ENCODE measurements around the gene PRM1.

PRM1 gene, protein sequence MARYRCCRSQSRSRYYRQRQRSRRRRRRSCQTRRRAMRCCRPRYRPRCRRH
- 0 reads per million in 2 donors for total RNA-seq

DNA sequence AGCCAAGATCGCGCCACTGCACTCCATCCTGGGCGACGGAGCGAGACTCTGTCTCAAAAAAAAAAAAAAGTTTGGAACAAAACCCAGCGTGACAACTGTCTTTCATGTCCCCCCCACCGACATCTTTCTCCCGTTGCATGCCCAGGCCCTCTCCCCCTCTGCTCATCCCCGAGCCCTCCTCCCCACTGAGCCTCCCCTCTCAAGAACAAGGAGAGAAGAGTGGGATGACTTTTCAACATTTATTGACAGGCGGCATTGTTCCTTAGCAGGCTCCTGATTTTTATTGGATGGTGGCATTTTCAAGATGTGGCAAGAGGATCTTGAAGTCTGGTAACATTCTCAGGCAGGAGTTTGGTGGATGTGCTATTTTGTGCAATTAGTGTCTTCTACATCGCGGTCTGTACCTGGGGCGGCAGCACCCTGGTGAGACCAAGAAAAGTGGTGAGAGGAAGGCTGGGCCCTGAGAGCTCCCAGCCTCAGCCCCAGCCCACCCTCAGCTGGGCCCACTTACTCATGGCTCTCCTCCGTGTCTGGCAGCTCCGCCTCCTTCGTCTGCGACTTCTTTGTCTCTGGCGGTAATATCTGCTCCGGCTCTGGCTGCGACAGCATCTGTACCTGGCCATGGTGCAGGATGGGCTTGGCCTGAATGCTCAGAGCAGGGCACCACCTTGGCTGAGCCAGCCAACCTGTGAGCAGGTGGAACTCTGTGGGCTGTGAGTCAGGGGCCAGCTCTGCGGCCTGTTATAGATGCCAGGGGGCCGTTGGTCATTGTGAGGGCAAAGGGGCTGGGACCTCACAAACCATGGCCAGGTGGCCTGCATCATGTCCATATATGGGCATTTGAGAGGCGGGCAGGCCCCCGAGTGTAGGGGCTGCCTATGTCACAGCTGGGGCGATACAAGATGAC is at the start of gene PRM1:
Gene PRM1 (minus strand): TSS at position 715 of the 907 bp plus-strand sequence. CDS start 92 bp downstream, at position 623.
- no peak for DNase-seq

DNA sequence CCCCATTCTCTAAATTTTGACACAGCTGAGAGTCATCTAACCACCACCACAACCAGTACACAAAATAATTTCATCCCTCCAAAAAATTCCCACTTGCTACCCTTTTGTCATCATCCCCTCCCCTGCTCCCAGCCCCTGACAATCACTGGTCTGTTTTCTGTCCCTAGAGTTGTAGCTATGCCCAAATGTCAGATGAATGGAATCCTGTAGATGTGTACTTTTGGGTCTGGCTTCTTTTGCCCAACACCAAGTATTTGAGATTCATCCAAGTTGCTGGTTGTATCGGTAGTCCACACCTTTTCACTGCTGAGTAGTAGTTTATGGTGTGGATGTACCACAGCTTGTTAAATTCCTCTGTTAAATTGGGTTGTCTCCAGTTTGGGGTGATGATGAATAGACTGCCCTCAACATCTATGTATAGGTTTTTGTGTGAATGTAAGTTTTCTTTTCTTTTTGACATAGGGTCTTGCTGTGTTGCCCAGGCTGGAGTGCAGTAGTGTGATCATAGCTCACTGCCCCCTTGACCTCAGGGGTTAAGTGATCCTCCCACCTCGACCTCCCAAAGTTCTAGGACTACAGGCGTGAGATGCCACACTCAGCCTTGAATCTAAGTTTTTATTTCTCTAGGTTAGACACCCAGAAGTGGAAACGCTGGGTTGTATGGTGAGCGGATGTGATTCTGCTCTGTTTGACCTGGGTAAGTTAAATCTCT is 49.6 kb upstream of the PRM1 start:
- DNase-seq, result no peak

DNA sequence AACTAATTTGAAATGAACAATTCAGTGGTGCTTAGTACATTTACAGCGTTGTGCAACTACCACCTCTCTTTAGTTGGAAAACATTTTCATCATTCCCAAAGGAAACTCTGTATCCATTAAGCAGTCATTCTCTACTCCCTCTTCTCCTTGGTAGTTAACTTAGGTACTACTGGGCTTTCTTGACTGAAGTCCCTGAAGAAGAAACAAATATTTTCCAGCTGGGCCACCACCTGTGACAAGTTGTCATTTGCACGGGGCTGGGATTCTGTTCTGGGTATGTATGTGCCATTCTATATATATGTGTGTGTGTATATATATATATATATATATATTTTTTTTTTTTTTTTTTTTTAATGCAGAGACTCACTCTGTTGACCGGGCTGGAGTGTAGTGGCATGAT is 48.8 kb upstream of the PRM1 start:
- DNase-seq, result no peak

DNA sequence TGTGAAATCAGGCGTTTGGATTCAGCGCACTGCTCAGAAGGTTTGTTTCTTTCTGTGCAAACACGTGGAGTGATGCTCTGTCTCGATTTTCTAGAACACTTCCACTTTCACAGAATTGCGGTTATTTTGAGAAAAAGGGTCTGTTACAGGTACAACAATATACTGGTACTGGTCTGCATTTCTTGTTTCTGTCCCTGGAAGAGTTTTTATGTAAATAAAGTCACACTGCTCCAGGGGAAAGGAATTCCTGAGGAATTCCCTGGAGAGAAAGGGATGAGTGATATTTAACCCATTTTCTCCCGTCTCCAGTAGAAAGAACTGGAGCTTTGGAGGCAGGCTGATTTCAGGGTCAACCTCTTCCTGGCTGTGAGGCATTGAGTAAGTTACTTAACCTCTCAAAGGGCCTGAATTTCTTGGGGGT is 48.0 kb upstream of the PRM1 start:
- DNase-seq, result no peak

DNA sequence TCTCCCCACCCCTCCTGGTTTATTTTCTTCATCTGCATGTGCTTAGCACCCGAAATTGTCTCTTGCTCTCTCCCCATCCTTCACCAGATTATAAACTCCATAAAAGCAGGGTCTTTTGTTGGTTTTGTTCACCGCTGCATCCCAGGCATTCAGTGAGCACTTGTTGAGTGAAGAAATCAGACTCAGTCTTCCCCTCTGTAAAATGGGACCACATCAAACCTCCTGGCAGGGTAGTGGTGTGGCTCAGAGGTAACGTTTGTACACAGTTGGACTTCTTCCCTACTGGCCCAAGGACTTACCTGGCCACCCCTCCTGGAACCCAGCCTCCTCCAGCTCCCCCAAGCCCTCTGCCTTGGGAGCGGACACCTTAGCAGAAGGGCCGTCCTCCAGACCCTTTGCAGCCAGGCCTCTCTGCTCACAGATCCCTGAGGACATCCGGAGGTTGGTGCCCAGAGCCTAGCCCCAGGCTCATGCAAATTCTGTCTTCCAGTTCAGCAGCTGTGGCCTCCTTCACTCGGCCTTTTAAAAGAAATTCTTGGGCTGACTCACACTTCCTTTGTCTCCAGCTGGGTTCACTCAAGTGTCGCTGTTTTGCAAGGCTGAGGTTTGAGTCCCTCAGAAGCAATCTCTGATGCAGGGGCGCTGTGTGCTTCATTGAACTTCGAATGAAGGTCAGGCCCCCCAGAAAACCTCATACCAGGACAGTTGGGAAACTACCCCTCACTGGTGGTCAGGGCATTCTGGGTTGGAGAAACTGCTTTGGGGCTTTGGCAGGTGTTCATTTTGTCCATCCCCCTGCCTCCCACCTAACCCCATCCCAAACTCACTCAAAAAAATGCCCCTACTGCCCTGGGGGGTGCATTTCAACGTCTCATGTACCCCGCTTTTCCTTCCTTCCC is 47.3 kb upstream of the PRM1 start:
- DNase-seq, result peak; percentile 14

DNA sequence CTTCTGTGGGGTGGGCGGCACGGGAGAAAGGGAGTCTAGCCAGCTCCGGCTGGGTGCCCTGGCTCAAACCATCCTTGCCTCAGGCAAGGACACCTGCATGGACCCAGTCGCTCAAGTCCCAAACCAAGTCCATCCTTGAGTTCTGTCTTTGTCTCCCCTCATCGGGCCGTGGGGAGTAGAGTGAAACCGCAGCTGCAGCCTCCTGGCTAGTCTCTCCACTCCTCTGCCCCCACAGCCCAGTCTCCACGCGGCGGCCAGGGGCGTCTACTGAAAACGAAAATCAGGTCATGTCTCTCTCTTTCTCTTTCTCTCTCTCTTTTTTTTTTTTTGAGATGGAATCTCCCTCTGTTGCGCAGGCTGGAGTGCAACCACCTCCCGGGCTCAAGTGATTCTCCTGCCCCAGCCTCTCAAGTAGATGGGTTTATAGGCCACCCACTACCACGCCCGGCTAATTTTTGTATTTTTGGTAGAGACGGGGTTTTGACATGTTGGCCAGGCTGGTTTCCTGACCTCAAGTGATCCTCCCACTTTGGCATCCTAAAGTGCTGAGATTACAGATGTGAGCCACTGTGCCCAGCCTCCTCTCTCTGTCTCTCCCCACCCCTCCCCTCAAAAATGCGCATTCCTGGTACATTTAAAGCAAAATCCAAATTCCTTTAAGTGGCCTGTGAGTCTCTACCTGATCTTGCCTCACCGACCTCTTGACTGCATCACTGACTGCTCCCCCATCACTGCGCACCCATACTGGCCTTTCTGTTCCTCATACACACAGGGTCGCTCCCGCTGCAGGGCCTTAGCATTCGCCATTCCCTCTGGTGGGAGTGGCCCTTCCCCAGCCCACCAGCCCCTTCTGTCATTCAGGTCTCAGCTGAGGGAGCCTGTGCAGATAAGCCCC is 46.4 kb upstream of the PRM1 start:
- DNase-seq, result no peak

DNA sequence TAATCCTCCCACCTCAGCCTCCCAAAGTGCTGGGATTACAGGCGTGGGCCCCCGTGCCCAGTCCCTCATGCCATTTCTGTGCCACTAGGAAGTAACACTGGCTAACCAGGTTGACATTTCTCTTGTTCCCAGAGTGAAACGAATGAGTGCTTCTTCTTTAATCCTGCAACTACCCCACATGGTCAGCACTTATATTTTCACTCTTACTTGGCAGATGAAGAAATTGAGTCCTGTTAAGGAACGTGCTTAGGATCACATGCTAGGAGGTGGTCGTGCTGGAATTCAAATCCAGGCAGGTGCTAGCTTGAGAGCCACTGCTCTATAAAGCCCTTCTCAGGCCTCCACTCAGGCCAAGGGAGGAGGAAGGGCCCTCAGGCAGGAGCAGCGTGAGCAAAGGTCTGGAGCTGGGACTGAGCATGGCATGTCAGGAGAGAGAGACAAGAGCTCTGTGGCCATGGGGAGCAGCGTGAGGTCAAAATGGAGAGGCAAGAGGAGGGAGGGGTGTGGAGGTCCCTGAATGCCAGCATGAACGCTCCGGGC is 45.7 kb upstream of the PRM1 start:
- DNase-seq, result no peak

DNA sequence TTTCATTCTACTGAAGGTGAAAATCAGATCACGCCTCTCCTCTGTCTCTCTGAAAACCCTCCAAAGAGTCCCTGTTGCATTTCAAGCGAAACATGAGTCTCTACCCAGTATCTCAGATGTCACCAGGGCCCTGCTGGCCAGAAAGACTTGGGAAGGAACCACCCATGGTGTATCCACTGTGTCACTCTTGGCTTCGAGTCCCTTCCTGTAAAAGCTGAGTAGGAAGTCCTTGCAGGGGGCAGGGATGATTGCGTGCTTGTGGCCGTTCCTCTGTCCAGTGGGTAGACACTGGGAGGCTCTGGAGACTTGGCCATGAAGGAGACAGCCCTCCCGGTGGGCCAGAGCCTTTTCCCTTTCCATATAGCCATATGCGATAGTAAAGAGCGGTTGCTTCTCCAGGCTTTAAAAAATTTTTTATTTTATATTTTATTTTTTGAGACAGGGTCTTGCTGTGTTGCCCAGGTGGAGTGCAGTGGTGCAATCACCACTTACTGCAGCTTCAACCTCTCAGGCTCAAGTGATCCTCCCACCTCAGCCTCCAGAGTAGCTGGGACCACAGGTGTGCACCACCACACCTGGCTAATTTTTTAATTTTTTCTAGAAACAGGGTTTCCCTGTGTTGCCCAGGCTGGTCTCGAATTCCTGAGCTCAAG is 45.1 kb upstream of the PRM1 start:
- no peak for DNase-seq

DNA sequence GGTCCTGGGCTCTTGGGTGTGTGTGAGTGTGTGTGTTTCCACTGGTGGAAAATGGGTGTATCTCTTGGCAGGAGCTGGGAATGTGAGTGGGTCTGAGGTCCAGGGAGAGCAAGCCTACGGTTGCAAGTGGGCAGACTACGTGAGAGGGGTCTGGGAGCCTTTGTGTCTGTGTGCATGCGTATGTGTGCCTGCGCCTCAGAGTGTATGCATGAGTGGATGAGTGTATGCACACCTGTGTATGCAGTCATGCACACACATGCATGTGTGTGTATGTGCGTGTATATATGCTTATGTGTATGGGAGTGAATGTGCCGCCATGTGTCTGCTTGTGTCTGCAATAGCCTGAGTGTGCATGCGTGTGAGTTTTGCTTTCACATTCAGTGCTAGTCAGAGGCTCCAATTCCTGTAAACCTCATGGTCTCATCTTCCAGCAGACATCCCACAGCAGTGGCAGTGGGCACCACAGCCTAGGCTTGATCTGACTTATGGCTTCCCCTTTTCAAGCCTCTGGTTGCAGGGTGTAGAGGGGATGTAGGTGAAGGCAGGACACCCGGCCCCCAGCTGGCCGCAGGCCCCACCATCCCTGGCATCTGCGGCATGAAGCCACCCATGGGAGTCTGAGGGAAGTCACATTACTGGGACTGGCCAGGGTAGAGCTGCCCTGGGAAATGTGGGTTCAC is 44.4 kb upstream of the PRM1 start:
- no peak for DNase-seq

DNA sequence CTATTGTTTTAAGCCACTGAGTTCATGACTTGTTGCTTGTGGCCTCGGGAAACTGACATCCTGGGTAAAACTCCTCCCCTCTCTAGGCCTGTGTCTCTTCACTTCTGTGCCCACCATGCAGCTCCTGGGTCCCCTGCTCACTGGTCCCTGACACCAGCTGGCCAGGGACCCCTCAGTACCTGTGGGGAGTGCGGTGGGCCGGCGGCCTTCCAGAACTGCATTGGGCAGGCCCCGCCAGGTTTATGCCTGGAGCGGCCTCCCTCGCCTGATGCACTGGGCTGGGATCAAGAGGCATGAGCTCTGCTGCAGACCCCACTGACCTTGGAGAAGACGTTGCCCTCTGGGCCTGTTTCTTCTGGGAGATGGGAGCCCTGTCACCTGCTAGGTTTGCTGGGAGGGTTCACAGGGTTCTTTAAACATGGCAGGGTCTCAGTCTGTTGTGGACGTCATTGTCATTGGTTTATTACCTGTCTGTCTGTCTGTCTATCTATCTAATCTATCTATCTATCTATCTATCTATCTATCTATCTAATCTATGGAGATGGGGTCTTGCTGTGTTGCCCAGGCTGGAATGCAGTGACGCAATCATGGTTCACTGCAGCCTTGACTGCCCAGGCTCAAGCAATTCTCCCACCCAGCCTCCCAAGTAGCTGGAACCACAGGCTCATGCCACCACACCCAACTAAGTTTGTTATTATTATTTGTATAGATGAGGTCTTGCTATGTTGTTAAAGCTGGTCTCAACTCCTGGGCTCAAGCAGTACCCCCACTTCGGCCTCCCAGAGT is 42.6 kb upstream of the PRM1 start:
- no peak for DNase-seq

DNA sequence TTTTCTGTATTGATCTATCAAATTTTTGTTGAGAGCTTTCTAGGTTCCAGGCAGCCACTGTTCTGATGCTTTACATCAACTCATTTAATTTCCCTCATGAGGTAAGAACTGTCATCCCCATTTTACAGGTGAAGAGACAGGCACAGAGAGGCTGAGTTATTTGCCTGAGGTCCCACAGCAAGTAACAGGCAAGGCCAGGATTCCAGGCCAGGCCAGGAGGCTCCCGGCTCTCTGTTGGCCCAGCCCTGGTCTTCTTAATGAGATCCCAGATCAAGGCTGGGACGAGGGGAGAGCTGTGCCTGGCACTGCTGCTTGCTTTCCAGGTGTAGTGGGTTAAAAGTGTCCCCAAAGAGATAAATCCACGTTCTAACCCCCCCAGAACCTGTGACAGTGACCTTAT is 41.7 kb upstream of the PRM1 start:
- DNase-seq, result no peak

DNA sequence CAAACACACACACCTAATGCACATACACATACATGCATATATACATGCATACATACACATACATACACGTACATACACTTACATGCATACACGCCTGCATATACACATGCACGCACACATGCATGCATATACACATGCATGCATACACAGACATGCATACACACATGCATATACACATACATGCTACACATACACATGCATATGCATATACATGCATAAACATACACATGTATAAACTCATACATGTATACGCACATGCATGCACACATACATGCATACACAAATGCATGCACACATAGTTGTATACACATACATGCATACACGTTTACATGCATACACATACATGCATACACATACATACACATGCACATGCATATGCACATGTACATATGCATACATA is 40.5 kb upstream of the PRM1 start:
- no peak for DNase-seq

DNA sequence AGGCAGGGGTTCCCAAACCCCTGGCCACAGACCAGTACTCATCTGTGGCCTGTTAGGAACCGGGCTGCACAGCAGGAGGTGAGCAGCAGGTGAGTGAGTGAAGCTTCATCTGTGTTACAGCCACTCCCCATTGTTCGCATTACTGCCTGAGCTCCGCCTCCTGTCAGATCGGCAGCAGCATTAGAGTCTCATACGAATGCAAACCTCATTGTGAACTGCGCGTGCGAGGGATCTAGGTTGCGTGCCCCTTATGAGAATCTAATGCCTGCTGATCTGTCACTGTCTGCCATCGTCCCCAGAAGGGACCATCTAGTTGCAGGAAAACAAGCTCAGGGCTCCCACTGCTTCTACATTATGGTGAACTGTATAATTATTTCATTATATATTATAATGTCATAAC is 39.0 kb upstream of the PRM1 start:
- no peak for DNase-seq

DNA sequence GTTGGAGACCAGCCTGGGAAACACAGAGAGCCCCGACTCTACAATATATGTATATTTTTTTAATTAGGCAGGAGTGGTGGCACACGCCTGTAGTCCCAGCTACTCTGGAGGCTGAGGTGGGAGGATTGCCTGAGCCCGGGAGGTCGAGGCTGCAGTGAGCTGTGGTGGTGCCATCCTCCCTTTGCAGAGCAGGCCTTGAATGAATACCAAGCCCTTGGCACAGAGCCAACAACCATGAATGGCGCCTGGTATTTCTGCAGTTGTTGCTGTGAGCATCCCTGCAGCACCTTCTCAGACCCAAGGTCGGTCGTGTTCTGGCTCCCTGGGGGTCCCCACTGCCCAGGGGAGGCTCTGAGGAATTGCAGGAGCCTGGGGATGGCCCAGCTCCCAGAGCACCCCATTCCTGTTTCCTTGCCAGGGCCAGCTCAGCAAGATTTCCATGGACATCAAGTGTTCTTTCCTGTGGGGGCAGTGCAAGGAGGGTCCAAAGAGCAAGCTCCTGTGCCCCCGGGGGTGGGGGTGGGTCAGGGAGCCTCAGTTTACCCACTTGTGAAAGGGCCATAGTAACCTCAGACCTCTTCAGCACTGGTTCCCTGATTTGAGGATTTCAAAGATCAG is 38.5 kb upstream of the PRM1 start:
- no peak for DNase-seq

DNA sequence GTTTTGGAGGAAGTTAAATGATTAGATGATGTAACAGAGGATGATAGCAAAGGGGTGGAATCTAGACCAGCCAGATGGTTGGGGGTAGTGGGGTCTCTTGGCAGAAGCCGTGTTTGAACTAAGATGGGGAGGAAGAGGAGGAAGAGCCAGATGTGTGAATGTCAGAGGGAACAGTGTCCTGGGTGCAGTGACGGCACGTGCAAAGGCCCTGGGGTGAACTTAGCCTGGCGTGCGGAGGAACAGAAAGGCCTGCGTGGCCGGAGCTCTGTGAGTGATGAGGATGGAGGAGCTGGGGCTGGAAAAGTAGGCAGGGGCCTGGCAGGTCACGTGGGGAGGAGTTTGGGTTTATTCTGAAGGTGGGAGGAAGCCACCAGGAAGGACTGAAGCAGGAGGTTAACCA is 37.7 kb upstream of the PRM1 start:
- no peak for DNase-seq

DNA sequence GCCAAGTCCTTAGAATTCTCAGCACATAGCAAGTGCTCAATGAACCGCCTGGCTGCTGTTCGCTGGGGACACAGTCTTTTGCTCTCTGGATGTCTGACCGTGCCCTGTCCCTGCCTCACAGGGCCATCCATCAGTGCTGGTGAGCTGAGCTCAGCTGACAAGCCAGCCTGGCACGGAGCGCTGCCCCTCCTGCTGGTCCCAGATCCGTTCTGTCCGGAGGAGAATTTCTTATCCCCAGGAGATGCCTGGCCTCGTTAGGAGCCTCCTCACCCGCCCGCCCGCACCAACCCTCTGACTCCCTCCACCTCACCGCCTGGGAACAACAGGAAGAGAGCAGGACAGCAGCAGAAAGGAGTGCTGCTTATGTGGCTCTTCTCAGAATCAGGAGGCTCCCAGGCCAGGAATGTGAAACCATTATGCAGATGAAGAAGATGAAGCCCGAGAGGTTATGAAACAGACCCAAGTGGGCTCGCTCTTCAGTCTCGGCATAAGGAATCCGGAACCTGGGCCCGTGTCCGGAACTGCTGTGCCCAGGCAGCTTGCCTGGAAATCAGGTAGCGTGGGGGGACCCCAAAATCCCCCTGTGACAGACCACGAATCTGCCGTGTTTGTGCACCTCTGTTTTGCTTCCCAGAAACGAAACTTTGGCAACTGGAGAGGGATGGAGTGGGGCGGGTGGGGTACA is 35.3 kb upstream of the PRM1 start:
- no peak for DNase-seq

DNA sequence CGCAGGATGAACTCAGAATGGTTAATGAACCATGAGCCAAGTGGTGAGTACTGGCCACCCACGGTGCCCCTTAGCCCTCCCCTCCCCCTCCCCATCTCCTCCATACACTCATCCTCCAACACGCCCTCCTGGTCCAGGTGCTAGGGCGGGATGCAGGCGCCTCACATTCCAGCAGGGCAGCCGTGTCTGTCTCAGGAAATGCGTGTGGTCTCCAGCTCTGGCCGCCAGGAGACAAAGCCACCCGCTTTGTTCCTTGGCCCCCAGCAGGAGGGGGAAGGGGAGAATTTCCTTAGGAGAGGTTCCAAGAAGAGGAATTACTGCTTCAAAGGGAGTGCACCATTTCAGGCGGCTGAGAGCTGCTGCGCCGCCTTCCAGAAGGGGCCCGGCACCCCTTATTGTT is 34.4 kb upstream of the PRM1 start:
- DNase-seq, result no peak

DNA sequence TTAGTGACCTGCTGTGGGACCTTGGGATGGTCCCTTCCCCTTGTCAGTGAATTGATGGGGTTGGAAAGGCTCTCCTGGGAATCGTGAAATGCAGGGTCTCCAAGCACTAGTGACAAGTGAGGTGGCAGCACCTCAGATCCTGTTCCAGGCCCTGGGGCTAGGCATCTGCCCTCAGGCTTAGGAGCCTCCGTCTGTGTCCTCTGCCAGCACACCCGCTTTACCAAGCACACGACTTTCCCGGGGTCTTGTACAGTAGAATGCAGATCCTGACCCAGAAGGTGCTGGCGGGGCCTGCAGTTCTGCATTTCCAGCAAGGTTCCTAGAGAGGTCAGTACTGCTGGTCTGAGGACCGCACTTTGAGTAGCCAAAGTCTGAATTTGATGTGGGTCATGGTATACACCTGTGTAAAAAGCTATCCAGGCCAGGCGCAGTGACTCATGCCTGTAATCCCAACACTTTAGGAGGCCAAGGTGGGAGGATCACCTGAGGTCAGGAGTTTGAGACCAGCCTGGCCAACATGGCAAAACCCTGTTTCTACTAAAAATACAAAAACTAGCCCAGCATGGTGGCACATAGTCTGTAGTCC is 33.3 kb upstream of the PRM1 start:
- DNase-seq, result no peak
